ENCODE results near the gene RINL.
A peak's percentile ranks its signal among the peaks of the same experiment; 100 is the strongest.

Gene RINL

GRCh38 chr19:38853214-38853613, 24.9 kb downstream of the RINL start:
- TF ChIP-seq CTCF (IDR thresholded peaks at IDR 0.05; ENCODE audit: insufficient read depth, low read length, poor library complexity, severe bottlenecking), result no peak
- DNase-seq (ENCODE audit: extremely low read depth, insufficient read length), result no peak
- no peaks in the 10 kb centered on the region for H3K27me3 ChIP-seq (replicated peaks; ENCODE audit: control insufficient read depth, insufficient read depth, low read length)
- peak overlapping the region; percentile 89 for H3K4me3 ChIP-seq (replicated peaks; ENCODE audit: low read depth, low read length)
- no peaks in the 10 kb centered on the region for H3K36me3 ChIP-seq (ENCODE audit: control insufficient read depth, insufficient read depth, low read length)

- H3K4me3 ChIP-seq (replicated peaks; ENCODE audit: low read depth, low read length), result peak overlapping the region; percentile 89
- no peaks in the 10 kb centered on the region for H3K27me3 ChIP-seq (replicated peaks; ENCODE audit: control insufficient read depth, insufficient read depth, low read length)
- DNase-seq (ENCODE audit: extremely low read depth, insufficient read length), result peak; percentile 72
- H3K36me3 ChIP-seq (ENCODE audit: control insufficient read depth, insufficient read depth, low read length), result peaks cover 4% of the 10 kb centered on the region
- no peak for TF ChIP-seq CTCF (IDR thresholded peaks at IDR 0.05; ENCODE audit: insufficient read depth, low read length, poor library complexity, severe bottlenecking)
Observed at GRCh38 chr19:38852231-38853044, 25.6 kb downstream of the RINL start.

GRCh38 chr19:38851622-38852230, 26.3 kb downstream of the RINL start:
- peaks cover 11% of the 10 kb centered on the region for H3K36me3 ChIP-seq (ENCODE audit: control insufficient read depth, insufficient read depth, low read length)
- TF ChIP-seq CTCF (IDR thresholded peaks at IDR 0.05; ENCODE audit: insufficient read depth, low read length, poor library complexity, severe bottlenecking), result no peak
- H3K4me3 ChIP-seq (replicated peaks; ENCODE audit: low read depth, low read length), result peak overlapping the region; percentile 89
- H3K27me3 ChIP-seq (replicated peaks; ENCODE audit: control insufficient read depth, insufficient read depth, low read length), result no peaks in the 10 kb centered on the region
- peak; percentile 94 for DNase-seq (ENCODE audit: extremely low read depth, insufficient read length)

- peaks cover 14% of the 10 kb centered on the region for H3K36me3 ChIP-seq (ENCODE audit: control insufficient read depth, insufficient read depth, low read length)
- H3K27me3 ChIP-seq (replicated peaks; ENCODE audit: control insufficient read depth, insufficient read depth, low read length), result no peaks in the 10 kb centered on the region
- DNase-seq (ENCODE audit: extremely low read depth, insufficient read length), result peak; percentile 61
- peak overlapping the region; percentile 89 for H3K4me3 ChIP-seq (replicated peaks; ENCODE audit: low read depth, low read length)
- TF ChIP-seq CTCF (IDR thresholded peaks at IDR 0.05; ENCODE audit: insufficient read depth, low read length, poor library complexity, severe bottlenecking), result no peak
Observed at GRCh38 chr19:38850976-38851621, 27.0 kb downstream of the RINL start.

- DNase-seq (ENCODE audit: extremely low read depth, insufficient read length), result peak; percentile 98
- peaks cover 18% of the 10 kb centered on the region for H3K36me3 ChIP-seq (ENCODE audit: control insufficient read depth, insufficient read depth, low read length)
- no peaks in the 10 kb centered on the region for H3K27me3 ChIP-seq (replicated peaks; ENCODE audit: control insufficient read depth, insufficient read depth, low read length)
- peak overlapping the region; percentile 89 for H3K4me3 ChIP-seq (replicated peaks; ENCODE audit: low read depth, low read length)
- no peak for TF ChIP-seq CTCF (IDR thresholded peaks at IDR 0.05; ENCODE audit: insufficient read depth, low read length, poor library complexity, severe bottlenecking)
Observed at GRCh38 chr19:38850436-38850975, 27.6 kb downstream of the RINL start.
